Ishikawa (cell line): ENCODE results near the gene E4F1.

ENCODE experiments used
- CEBPB ChIP-seq: IDR thresholded peaks from 2 replicates; pipeline ENCODE4 v1.6.1; 2012
- EGR1 ChIP-seq: IDR thresholded peaks from 2 replicates; pipeline ENCODE4 v1.6.1; 2012
- EP300 ChIP-seq: IDR thresholded peaks from 2 replicates; pipeline ENCODE4 v1.6.1; 2012; ENCODE audit warnings: borderline replicate concordance
- MAX ChIP-seq: IDR thresholded peaks from 2 replicates; pipeline ENCODE4 v1.6.1; 2012
- NFIC ChIP-seq: IDR thresholded peaks from 2 replicates; pipeline ENCODE4 v1.6.1; 2012
- RAD21 ChIP-seq: IDR thresholded peaks from 2 replicates; pipeline ENCODE4 v1.6.1; 2012; ENCODE audit warnings: low read depth
- REST ChIP-seq: IDR thresholded peaks from 2 replicates; pipeline ENCODE4 v1.6.1; 2012; ENCODE audit warnings: low read depth, mild to moderate bottlenecking
- TAF1 ChIP-seq: IDR thresholded peaks from 2 replicates; pipeline ENCODE4 v1.6.1; 2012; ENCODE audit warnings: low read depth, mild to moderate bottlenecking
- TCF12 ChIP-seq: IDR thresholded peaks from 2 replicates; pipeline ENCODE4 v1.6.1; 2012; ENCODE audit warnings: low read depth
- USF1 ChIP-seq: IDR thresholded peaks from 2 replicates; pipeline ENCODE4 v1.6.1; 2012
- YY1 ChIP-seq: IDR thresholded peaks from 2 replicates; pipeline ENCODE4 v1.6.1; 2012; ENCODE audit warnings: low read depth
- ZBTB7A ChIP-seq: IDR thresholded peaks from 2 replicates; pipeline ENCODE4 v1.6.1; 2012; ENCODE audit warnings: low read depth

- TF ChIP-seq REST (no peak), EP300 (no peak), MAX (no peak), TCF12 (no peak), NFIC (no peak), RAD21 (no peak), USF1 (no peak), ZBTB7A (no peak), EGR1 (no peak), TAF1 (no peak), CEBPB (no peak), YY1 (no peak)
Observed at GRCh38 chr16:2195322-2196161, 27.8 kb upstream of the E4F1 start.
